Medulla oblongata (tissue), 1 donor: ENCODE results near the gene H3-3A.

Experiments used
- DNase-seq: peaks from one replicate; pipeline ENCODE4 v3.0.0-alpha.2; 2015; ENCODE audit errors: extremely low spot score

Gene H3-3A

GRCh38 chr1:226111098-226111882 lies 48.8 kb downstream of the H3-3A start:
- no peak for DNase-seq

- DNase-seq = no peak
Observed at GRCh38 chr1:226111883-226112261, 49.4 kb downstream of the H3-3A start.

- no peak for DNase-seq
Observed at GRCh38 chr1:226112626-226113025, 50.1 kb downstream of the H3-3A start.

GRCh38 chr1:226116673-226117072 lies 54.2 kb downstream of the H3-3A start:
- DNase-seq = no peak

- no peak for DNase-seq
Observed at GRCh38 chr1:226117330-226117729, 54.8 kb downstream of the H3-3A start.

- DNase-seq = no peak
Observed at GRCh38 chr1:226118357-226118756, 55.8 kb downstream of the H3-3A start.

GRCh38 chr1:226119169-226119568 lies 56.7 kb downstream of the H3-3A start:
- DNase-seq = no peak

GRCh38 chr1:226120398-226120797 lies 57.9 kb downstream of the H3-3A start:
- DNase-seq = no peak

GRCh38 chr1:226121049-226121586 lies 58.6 kb downstream of the H3-3A start:
- DNase-seq = no peak
